AG04449 (cell line): ENCODE measurements around the gene PLA2G3.

ENCODE experiments used
- CTCF ChIA-PET: fragments of 350-600 bp; formaldehyde crosslinking; extraction: SDS; loops from one replicate; lab custom pipeline; 2021; ENCODE audit warnings: antibody characterized with exemption; lab: Yijun Ruan, JAX
- POLR2A ChIA-PET: fragments of 400-600, 350-600 bp; formaldehyde crosslinking; extraction: SDS; loops from one replicate; lab custom pipeline; 2020; ENCODE audit warnings: antibody characterized with exemption, inconsistent platforms; lab: Yijun Ruan, JAX
- DNase-seq: peaks from one replicate; pipeline ENCODE4 v3.0.0-alpha.2; 2010; ENCODE audit warnings: low read depth, low spot score
- H3K4me3 ChIP-seq: 2 replicates; pipeline ENCODE4 v1.5.1; 2011; ENCODE audit warnings: low read depth, mild to moderate bottlenecking, control low read depth, low read length
- TF ChIP-seq, protein P1 (sequence below): IDR thresholded peaks from one replicate; pipeline ENCODE4 v1.5.1; 2011; ENCODE audit warnings: mild to moderate bottlenecking, moderate library complexity, low read length, control low read depth, inconsistent platforms; ENCODE audit not compliant: insufficient read depth; ENCODE audit errors: missing control alignments

Gene PLA2G3

DNA sequence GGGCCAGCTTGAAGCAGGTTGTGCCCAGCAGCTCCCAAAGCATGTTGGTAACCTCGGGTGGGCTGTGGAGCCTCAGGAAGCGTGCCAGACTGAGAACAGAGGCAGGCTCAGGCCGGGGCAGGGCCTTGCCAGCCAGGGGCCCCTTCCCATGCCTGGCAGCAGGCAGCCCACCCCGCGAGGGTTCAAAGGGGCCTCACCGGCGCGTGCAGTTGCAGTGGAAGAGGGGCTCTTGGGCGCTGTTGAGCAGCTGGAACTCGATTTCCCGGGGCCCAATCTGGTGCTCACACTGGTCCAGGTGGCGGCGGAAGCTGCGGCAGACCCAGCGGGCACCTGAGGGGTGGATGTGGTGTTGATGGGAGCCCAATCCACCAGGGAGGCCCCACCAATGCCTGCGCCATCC is 3.6 kb downstream of the PLA2G3 start:
- ChIA-PET POLR2A (no interaction called here), CTCF (no interaction called here)
- TF ChIP-seq, protein P1, sequence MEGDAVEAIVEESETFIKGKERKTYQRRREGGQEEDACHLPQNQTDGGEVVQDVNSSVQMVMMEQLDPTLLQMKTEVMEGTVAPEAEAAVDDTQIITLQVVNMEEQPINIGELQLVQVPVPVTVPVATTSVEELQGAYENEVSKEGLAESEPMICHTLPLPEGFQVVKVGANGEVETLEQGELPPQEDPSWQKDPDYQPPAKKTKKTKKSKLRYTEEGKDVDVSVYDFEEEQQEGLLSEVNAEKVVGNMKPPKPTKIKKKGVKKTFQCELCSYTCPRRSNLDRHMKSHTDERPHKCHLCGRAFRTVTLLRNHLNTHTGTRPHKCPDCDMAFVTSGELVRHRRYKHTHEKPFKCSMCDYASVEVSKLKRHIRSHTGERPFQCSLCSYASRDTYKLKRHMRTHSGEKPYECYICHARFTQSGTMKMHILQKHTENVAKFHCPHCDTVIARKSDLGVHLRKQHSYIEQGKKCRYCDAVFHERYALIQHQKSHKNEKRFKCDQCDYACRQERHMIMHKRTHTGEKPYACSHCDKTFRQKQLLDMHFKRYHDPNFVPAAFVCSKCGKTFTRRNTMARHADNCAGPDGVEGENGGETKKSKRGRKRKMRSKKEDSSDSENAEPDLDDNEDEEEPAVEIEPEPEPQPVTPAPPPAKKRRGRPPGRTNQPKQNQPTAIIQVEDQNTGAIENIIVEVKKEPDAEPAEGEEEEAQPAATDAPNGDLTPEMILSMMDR: no peak
- H3K4me3 ChIP-seq: no peak overlapping the region
- no peak for DNase-seq

DNA sequence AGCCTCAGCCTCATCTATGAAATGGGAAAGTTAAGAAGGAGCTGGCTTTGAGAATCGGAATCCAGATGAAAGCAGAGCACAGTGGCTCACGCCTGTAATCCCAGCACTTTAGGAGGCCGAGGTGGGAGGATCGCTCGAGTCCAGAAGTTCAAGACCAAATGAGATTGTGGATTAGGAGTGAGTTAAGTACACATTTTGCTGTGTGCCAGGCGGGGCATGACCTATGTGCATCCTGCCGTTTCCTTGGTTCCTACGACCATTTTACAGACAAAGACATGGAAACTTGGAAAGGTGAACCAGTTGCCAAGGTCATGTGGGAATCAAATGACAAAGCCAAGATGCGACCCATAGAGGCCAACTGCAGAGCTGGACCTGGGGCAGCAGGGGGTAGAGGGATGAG is 4.2 kb downstream of the PLA2G3 start:
- CTCF ChIA-PET: interaction anchor here (0.9 to 1.7 kb wide), 5 partner anchors 8 to 28 kb away, joined by 3 to 7 read pairs (median 4); partner anchors contain the start of gene SELENOM
- TF ChIP-seq, protein P1: no peak
- H3K4me3 ChIP-seq: no peak overlapping the region
- POLR2A ChIA-PET: no interaction called here
- no peak for DNase-seq

DNA sequence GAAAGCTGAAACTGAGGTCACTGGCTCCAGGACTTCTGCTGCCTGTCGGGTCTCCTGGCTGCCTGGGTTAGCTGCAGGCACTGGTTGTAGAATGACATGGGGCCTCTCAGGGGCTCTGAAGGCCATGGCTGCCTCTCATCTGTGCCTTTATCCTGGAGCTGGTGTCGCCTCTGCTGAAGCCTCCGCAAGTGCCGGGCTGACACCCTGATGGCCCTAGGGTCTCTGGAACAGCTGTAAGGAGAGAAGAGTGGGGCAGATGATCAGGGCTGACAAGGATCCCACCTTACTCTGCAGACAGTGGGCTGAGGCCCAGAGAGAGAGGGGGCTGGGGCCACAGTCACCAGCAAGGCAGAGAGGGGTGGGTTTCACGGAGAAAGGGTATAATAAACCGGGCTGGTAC is 4.6 kb downstream of the PLA2G3 start:
- POLR2A ChIA-PET: no interaction called here
- TF ChIP-seq, protein P1: no peak
- CTCF ChIA-PET: interaction anchor here (0.9 to 1.7 kb wide), 5 partner anchors 9 to 28 kb away, joined by 3 to 7 read pairs (median 4); partner anchors contain the start of gene SELENOM
- no peak overlapping the region for H3K4me3 ChIP-seq
- no peak for DNase-seq

DNA sequence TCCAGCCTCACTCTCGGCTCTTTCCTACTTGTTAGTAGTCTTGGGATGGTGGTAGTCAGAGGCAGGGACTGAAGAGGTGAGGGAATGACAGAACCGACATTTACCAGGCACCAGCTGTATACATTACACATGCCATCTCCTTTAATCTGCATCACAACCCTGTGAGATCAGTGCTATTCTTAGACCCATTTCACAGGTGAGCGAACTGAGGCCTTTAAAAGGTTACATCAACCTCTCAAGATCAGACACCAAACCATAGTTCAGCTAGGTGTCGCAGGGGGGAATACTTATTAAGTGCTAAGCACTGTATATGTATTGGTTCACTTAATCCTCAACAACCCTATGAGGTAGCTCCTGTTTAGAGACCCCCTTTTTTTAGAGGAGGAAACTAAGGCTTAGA is 5.6 kb downstream of the PLA2G3 start:
- POLR2A ChIA-PET: no interaction called here
- CTCF ChIA-PET: interaction anchor here (1.0 to 1.7 kb wide), 5 partner anchors 10 to 379 kb away, joined by 3 to 7 read pairs (median 4); partner anchors contain the start of gene SELENOM
- no peak overlapping the region for H3K4me3 ChIP-seq
- DNase-seq: no peak
- TF ChIP-seq, protein P1: no peak

DNA sequence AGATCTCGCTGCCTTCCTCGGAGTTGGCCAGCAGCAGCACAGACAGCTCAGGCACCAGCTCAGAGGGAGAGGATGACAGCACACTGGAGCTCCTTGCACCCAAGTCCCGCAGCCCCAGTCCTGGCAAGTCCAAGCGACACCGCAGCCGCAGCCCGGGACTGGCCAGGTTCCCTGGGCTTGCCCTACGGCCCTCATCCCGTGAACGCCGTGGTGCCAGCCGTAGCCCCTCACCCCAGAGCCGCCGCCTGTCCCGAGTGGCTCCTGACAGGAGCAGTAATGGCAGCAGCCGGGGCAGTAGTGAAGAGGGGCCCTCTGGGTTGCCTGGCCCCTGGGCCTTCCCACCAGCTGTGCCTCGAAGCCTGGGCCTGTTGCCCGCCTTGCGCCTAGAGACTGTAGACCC is 6.4 kb downstream of the PLA2G3 start:
- ChIA-PET CTCF (no interaction called here), POLR2A (no interaction called here)
- TF ChIP-seq, protein P1: no peak
- H3K4me3 ChIP-seq: no peak overlapping the region
- DNase-seq: no peak

DNA sequence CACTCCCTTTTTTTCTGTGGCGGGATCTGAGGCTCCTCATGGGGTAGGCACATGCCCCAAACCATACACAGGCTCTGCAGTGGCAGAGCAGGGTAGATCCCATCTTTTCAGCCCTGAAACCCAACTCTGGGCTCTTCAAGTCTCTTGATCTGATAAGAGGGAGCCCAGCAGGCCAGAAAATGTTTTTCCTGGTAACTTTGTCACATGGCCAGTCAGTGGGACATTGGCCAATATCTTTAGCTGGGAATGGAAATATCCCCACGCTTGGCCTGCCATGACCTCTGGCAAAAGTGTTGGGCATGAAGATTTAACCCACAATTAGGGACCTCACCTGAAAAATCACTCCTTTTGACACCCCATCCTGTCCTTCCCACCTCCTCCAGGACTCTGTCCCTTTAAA is 9.4 kb downstream of the PLA2G3 start:
- TF ChIP-seq, protein P1: no peak
- POLR2A ChIA-PET: no interaction called here
- H3K4me3 ChIP-seq: no peak overlapping the region
- CTCF ChIA-PET: no interaction called here
- no peak for DNase-seq
